MG63 (cell line): ENCODE measurements around the gene C16orf46. TPM values are rescaled to one million over a fixed set of nuclear protein-coding genes. Genes with fewer than 3 reads are reported as not detected.

Experiments used
- DNase-seq: peaks from one replicate; pipeline ENCODE4 v3.0.0-alpha.2; 2020
- H3K27me3 ChIP-seq: fragments of 250-450 bp; sonication (Bioruptor Pico); 2 replicates; pipeline ENCODE4 v1.5.1; 2020; ENCODE audit warnings: mild to moderate bottlenecking, moderate library complexity
- H3K36me3 ChIP-seq: fragments of 250-450 bp; sonication (Bioruptor Pico); 2 replicates; pipeline ENCODE4 v1.5.1; 2020; ENCODE audit warnings: mild to moderate bottlenecking, moderate library complexity
- H3K4me3 ChIP-seq: fragments of 250-450 bp; sonication (Bioruptor Pico); 2 replicates; pipeline ENCODE4 v1.5.1; 2020; ENCODE audit warnings: mild to moderate bottlenecking, moderate library complexity
- H3K9me3 ChIP-seq: fragments of 250-450 bp; sonication (Bioruptor Pico); 2 replicates; pipeline ENCODE4 v1.5.1; 2020; ENCODE audit warnings: mild to moderate bottlenecking, moderate library complexity
- total RNA-seq: library from RNA; depleted of rRNA; stranded (reverse); fragments of >200 nt; shearing (Covaris generic); gene quantifications from 2 replicates; pipeline ENCODE4 v1.2.3, GENCODE V29; 2014; ENCODE audit warnings: low replicate concordance; rRNA removed

The C16orf46 gene
- total RNA-seq, 1 experiment from 2014 or later, result 0.07 TPM

DNA sequence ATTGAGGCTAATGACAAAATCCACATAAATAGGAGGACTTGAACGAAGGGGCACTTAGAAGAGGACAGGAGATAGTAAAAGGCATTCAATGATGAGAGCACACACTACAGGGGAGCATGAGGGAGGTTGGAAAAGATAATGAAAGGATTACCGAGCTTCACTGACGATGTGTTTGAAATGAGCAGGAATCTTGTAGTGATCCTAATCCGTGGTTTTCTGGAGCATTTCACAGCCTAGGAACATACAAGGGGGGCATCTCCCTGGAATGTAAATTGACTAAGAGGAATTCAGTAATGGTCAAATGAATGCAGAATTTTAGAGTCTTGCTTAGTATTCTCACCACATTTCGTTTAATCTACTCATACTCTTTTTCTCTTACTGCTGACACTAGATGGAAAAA lies 36.2 kb downstream of the C16orf46 start:
- Histone ChIP-seq H3K27me3 (no peaks in the 10 kb centered on the region), H3K4me3 (no peak overlapping the region), H3K9me3 (no peaks in the 10 kb centered on the region), H3K36me3 (peaks cover 3% of the 10 kb centered on the region; the same call in 1 of the 2 replicates)
- no peak for DNase-seq

DNA sequence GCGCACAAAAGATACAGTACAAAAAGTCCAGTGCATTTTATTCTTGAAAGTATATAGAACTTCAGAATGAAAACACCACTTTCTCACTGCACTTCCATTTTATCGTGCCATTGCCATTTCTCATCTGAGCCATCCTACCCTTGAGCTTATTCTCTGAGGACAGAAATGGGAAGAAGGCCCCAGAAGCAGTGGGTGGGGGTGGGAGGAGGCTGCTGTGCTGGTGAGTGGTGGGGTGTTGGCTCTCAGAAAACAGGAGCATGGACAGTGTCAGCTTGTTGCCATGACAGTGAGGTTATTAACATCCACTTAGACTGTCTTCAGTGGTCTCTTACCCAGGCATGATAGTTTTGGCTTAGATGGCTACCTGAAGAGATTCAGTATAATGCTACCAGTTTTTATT lies 36.9 kb downstream of the C16orf46 start:
- Histone ChIP-seq H3K27me3 (no peaks in the 10 kb centered on the region), H3K4me3 (no peak overlapping the region), H3K36me3 (peaks cover 3% of the 10 kb centered on the region; the same call in 1 of the 2 replicates), H3K9me3 (no peaks in the 10 kb centered on the region)
- DNase-seq, result no peak

DNA sequence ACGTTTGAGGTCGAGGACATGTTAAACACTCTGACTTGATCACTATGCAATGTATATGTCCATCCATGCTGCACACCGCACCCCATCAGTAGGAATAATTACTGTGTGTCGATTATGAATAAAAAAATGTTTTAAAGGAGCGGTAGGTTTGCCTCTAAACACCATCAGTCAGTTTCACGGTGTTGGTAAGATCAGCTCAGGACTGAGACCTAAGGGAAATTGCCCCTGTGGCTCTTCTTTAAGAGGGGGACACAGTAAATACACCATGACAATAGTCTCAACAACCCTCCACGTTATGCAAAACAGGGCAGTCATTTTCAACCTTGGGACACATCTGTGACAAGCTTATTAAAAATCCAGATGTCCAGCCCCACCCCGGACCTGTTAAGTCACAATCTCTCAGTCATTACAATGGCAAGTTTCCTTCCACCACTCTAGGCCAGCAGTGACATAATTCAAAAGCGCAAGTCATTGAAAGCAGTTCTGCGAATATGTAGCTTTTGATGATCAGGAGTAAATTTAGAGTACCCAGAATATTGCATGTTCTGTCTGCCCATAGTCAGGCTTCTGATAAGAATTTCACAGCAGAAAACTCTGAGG lies 40.2 kb downstream of the C16orf46 start:
- H3K9me3 ChIP-seq, result no peaks in the 10 kb centered on the region
- no peak for DNase-seq
- no peaks in the 10 kb centered on the region for H3K27me3 ChIP-seq

DNA sequence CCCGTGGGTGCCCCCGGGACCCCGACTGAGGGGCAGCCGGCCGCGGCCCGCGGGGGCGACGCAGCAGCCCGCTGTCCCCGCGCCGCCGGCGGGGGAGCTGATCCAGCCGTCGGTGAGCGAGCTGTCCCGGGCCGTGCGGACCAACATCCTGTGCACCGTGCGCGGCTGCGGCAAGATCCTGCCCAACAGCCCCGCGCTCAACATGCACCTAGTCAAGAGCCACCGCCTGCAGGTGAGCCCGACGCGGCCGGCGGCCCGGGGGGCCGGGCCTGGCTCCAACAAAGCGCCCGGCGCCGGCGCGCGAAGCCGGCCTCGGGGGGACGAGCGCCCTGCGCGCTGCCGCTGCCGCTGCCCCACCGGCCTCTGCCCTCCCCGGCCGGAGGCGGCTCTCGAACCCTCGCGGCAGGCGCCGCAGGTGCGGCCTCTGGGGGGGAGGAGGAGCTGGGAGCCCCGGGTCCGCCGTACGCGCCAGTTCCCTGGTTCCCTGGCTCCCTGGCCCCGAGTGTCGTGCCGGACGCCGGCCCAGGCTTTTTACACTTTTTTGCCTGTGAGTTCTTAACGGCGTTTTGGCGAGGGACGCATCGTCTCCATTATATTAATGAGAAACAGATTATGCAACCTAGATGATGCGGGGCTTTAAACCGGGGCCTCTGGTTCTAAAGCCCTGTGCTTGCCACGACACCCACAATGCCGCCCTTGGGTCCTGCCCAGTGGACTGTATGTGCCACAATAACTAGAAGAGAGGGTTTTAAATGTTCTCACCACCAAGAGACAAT lies 40.9 kb downstream of the C16orf46 start:
- Histone ChIP-seq H3K9me3 (no peaks in the 10 kb centered on the region), H3K36me3 (no peaks in the 10 kb centered on the region), H3K27me3 (no peaks in the 10 kb centered on the region), H3K4me3 (peak overlapping the region; percentile 47)
- peak; percentile 6 for DNase-seq

More for the DNA sequence above, 40.2 kb downstream of the C16orf46 start:
- 0 out of 2 replicates have a peak, but pooled peaks cover 2% of the 10 kb centered on the region for H3K36me3 ChIP-seq
- peak overlapping the region; percentile 47 for H3K4me3 ChIP-seq

DNA sequence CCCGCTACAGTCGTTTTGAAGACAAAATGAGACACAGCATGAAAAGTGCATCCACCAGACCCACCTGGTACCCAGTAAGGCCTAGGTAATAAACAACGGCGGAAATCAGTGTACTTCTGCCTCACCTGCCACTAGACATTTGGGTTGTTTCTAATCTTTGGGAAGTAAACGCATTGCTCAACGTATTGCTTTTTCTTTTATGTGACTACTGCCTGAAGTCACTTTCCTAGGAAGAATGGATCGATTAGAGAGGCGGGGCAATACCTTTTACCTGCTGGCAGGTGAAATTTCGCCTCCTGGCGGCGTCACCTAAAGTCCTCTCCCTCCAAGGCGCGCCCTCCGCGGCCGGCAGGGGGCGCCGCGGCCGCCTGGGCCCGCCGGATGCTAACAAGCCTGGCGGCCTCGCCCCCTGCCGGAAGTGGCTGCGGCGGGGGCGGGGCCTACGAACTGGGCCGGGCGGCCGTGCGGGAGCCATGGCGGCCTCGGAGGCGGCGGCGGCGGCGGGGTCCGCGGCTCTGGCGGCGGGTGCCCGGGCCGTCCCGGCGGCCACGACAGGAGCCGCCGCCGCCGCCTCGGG lies 41.6 kb downstream of the C16orf46 start, which contains the start of gene ATMIN:
ATMIN (plus strand) TSS at position 445 of the 577 bp plus-strand sequence; CDS start at position 474, 29 bp downstream.
- H3K36me3 ChIP-seq, result no peaks in the 10 kb centered on the region
- peak; percentile 71 for DNase-seq
- H3K4me3 ChIP-seq, result peak within 1 kb of the TSS; percentile 47
- no peaks in the 10 kb centered on the region for H3K9me3 ChIP-seq
- no peaks in the 10 kb centered on the region for H3K27me3 ChIP-seq

DNA sequence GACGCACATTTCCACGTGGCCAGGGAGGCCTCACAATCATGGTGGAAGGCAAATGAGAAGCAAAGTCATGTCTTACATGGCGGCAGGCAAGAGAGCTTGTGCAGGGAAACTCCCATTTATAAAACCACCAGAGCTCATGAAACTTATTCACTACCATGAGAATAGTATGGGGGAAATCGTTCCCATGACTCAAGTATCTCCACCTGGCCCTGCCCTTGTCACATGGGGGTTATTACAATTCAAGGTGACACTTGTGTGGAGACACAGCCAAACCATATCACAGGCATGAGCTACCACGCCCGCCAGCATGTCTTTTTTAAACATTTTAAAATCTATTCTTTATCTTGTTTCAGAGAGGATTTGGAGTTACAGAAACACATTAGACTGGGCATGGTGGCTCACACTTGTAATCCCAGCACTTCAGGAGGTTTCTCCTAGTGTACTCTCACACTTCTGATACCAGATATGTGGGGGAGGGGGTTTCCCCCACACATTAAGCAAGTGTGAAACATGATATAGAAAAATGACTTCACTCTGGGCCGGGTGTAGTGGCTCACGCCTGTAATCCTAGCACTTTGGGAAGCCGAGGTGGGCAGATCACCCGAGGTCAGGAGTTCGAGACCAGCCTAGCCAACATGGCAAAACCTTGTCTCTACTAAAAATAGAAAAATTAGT lies 47.0 kb downstream of the C16orf46 start:
- no peaks in the 10 kb centered on the region for H3K9me3 ChIP-seq
- DNase-seq, result no peak

DNA sequence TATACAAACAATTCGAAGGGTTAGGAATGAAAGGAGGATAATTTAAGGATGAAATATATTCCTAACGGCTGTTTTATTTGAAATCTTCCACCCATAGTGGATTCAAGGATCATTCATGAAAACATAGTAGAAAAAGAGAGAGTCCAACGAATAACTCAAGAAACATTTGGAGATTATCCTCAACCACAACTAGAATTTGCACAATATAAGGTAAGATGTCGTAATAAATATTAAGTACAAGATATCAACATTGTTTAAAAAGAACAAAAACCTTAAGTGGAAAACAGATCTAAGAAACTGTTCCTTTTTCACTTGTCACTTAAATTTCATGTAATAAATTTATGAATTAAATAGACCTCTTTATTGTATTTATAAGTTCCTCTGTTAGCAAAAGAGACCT lies 50.6 kb downstream of the C16orf46 start:
- H3K4me3 ChIP-seq, result no peak overlapping the region
- H3K36me3 ChIP-seq, result peaks cover 23% of the 10 kb centered on the region
- no peak for DNase-seq
- H3K9me3 ChIP-seq, result no peaks in the 10 kb centered on the region
- H3K27me3 ChIP-seq, result no peaks in the 10 kb centered on the region

More for the DNA sequence above, 47.0 kb downstream of the C16orf46 start:
- H3K27me3 ChIP-seq, result no peaks in the 10 kb centered on the region
- H3K36me3 ChIP-seq, result peaks cover 9% of the 10 kb centered on the region
- H3K4me3 ChIP-seq, result no peak overlapping the region

DNA sequence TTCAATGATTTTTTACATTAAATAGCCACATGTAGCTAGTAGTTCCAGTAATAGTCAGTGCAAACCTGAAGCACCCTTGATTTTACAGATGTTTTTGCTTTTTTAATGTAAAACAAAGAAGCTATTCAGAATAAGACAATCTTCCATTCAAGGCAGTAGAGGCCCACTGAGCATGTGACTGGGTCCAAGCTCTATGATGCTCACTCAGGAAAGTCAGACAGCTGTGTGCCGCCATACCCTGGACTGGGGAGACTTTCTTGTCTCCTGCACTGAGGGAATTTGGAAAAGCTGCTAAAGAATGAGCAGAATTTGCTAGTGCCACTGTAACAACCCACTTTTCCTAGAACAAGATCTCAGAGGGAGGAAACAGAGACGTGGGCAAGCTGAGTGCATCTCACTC lies 58.5 kb downstream of the C16orf46 start:
- no peaks in the 10 kb centered on the region for H3K9me3 ChIP-seq
- no peak for DNase-seq
- no peak overlapping the region for H3K4me3 ChIP-seq
- H3K27me3 ChIP-seq, result no peaks in the 10 kb centered on the region
- H3K36me3 ChIP-seq, result peaks cover 34% of the 10 kb centered on the region

DNA sequence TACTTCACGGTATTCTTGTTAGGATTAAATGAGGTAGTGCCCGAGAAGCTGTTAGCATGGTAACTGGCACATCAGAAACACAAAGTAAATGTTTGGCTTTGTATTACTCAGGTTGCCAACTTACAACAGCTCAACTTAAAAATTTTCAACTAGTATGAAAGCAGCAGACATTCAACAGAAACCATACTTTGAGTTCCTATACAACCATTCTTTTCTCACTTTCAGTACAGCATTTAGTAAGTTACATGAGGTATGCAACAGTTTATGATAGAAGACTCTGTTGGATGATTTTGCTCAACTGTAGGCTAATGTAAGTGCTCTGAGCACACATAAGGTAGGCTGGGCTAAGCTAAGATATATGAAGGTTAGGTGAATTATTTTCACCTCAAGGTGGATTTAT lies 62.4 kb downstream of the C16orf46 start:
- no peaks in the 10 kb centered on the region for H3K27me3 ChIP-seq
- no peak for DNase-seq
- no peaks in the 10 kb centered on the region for H3K9me3 ChIP-seq
- H3K4me3 ChIP-seq, result no peak overlapping the region
- peaks cover 38% of the 10 kb centered on the region for H3K36me3 ChIP-seq

DNA sequence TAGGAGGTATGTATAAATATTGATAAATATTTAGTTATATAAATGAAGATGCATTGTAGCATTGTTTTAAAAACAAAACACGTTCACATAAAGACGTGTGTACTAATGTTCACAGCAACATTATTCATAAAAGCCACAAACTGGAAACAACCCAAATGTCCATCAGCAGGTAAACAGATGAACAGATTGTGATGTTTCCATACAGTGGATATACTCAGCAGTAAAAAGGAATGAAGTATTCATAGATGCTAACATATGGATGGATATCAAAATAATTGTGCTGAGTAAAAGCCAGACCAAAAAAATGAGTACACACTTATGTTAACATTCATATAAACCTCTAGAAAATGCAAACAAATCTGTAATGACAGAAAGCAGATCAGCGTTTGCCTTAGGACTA lies 64.1 kb downstream of the C16orf46 start:
- no peak for DNase-seq
- no peaks in the 10 kb centered on the region for H3K27me3 ChIP-seq
- no peak overlapping the region for H3K4me3 ChIP-seq
- H3K9me3 ChIP-seq, result no peaks in the 10 kb centered on the region
- peaks cover 31% of the 10 kb centered on the region for H3K36me3 ChIP-seq

Other genes with a start within 250 kb of the C16orf46 start
- gene CMC2, start 70.4 kb downstream of the C16orf46 start, total RNA-seq, result 69.6 and 184 TPM in 2 replicates
- gene CENPN, start 70.0 kb downstream of the C16orf46 start, total RNA-seq, result 68.7 and 88.9 TPM in 2 replicates
- gene ATMIN, start 41.4 kb downstream of the C16orf46 start, total RNA-seq, result 15.1 and 27.0 TPM in 2 replicates
- gene GCSH, start 19.2 kb upstream of the C16orf46 start, total RNA-seq, result 44.5 and 80.6 TPM in 2 replicates
- gene BCO1, start 161.5 kb upstream of the C16orf46 start, total RNA-seq, result not detected in 2 replicates
- gene GAN, start 237.7 kb upstream of the C16orf46 start, total RNA-seq, result 1.9 and 2.5 TPM in 2 replicates